ENCODE data around the gene NAT8L.

The NAT8L gene

GRCh38 chr4:2063557-2064275, 4.6 kb downstream of the NAT8L start:
- H3K27ac ChIP-seq, result no peak overlapping the region
- no peak for TF ChIP-seq CTCF (conservative IDR thresholded peaks at IDR 0.05)

GRCh38 chr4:2064276-2064991, 5.3 kb downstream of the NAT8L start:
- no peak overlapping the region for H3K27ac ChIP-seq
- TF ChIP-seq CTCF (conservative IDR thresholded peaks at IDR 0.05), result no peak

GRCh38 chr4:2065106-2065930, 6.2 kb downstream of the NAT8L start:
- no peak for TF ChIP-seq CTCF (conservative IDR thresholded peaks at IDR 0.05)
- no peak overlapping the region for H3K27ac ChIP-seq

- TF ChIP-seq CTCF (conservative IDR thresholded peaks at IDR 0.05), result no peak
- H3K27ac ChIP-seq, result no peak overlapping the region
Measured at GRCh38 chr4:2066011-2066551, 7.0 kb downstream of the NAT8L start.

- H3K27ac ChIP-seq, result no peak overlapping the region
- TF ChIP-seq CTCF (conservative IDR thresholded peaks at IDR 0.05), result no peak
Measured at GRCh38 chr4:2066571-2067445, 7.7 kb downstream of the NAT8L start.

GRCh38 chr4:2067446-2068197, 8.5 kb downstream of the NAT8L start:
- no peak for TF ChIP-seq CTCF (conservative IDR thresholded peaks at IDR 0.05)
- H3K27ac ChIP-seq, result no peak overlapping the region
